NCI-H2029 (cell line): ENCODE data around the gene MAN1A1.
A peak's percentile ranks its signal among the peaks of the same experiment; 100 is the strongest.
"Not testable (repeated sequence)": the region's sequence is repeated elsewhere in the genome, so short reads cannot be mapped to it uniquely, and the experiment has no call there.

ENCODE experiments used
- DNase-seq: peaks from one replicate; lab custom pipeline; 2025; lab: John Stamatoyannopoulos, UW

The MAN1A1 gene

DNA sequence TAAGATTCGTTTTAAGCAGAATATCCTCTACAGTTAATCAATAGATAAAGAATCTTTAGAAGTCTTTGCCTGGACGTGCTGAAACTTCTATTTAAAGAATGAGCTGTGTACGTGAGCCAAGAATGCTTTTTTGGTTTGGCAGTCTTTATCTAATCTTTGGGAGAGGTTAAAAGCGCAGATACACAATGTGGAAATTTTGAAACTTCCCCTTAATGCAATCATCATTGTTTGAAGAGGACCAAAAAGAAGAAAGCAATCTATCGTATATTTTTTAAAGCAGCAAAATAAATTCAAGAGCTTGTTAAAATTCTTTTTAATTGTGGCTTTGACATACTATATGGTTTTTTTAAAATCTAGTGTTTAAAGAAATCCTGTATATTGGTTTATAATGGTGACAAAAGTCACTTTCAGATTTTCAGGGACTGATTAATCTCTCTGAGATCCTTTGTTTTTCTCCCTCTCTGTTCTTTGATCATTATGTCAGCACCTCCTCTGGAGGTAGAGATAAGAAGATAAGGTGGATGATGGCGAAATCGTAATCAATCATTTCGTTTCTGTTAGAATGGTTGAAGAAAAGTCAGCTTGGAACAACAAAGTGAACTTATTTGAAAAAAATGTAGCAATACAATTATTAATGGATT is 179.0 kb downstream of the MAN1A1 start:
- DNase-seq, result no peak

DNA sequence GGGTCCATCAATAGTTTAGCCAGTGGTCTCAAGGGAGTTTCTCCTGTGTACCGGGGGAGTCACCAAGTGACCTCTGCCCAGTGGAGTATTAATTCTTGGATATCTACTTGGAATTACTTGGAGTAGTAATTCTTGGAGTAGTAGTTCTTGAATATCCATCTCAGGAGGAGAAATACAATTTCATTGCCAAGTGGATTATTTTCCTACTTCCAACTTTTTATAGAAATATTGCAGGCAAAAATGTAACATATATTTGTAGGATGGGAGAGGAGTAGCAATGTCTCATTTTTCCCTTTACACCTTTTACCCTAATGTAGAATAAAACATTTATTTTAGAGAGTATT is 179.5 kb downstream of the MAN1A1 start:
- no peak for DNase-seq

DNA sequence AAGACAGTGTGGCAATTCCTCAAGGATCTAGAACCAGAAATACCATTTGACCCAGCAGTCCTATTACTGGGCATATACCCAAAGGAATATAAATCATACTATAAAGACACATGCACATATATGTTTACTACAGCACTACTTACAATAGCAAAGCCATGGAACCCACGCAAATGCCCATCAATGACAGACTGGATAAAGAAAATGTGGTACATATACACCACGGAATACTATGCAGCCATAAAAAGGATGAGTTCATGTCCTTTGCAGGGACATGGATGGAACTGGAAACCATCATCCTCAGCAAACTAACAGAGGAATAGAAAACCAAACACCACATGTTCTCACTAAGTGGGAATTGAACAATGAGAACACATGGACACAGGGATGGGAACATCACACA is 180.2 kb downstream of the MAN1A1 start:
- DNase-seq, result not testable (repeated sequence)

DNA sequence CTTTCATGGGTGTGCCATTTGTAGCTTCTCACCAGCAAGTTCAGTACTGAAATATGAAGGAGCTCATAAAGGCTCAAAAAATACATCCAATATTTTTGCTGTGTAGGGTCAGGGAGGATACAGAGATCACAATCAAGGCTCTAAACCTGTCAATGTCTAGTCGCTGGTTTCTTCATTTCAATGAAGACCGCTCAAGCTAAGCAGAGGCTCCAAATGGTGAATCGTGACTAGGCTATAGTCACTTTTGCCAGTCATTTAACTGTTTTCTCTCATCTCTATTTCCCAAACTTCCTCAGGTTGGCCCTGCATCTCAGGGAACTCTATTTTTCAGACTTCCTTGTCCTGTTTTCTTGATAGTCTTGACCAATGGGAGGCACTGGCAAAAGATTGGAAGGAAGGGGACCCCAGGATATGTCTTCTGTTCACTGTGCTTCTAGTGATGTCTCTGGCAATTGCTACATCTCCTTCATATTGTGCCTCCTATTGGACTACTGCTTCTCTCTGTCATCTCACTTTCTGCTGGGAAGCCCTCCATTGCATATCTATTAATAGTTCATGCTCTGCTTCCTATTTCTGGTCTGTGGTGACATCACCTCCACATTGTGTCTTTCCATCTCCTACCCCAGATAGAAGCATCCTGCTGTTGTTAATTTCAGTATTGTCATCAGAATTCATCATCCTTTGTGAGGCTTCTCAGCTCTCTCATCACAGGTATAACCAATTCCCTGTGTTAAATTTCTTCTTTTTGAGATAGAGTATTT is 183.4 kb downstream of the MAN1A1 start:
- DNase-seq, result no peak

DNA sequence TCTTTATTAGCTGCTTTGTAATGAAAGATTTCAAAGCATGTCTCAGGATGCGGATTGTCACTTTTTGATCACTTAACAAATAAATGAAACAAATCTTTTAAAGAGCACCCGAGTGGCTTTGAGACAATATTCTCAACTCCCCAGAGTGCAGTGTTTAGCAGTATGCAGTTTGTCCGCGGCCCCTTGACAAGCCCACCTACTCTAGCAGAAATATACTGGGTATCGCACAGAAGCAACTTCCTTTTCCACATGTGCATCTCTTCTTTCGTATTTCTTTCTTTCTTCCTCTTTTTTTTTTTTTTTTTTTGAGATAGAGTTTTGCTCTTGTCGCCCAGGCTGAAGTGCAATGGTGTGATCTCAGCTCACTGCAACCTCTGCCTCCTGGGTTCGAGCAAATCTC is 186.6 kb downstream of the MAN1A1 start:
- no peak for DNase-seq

DNA sequence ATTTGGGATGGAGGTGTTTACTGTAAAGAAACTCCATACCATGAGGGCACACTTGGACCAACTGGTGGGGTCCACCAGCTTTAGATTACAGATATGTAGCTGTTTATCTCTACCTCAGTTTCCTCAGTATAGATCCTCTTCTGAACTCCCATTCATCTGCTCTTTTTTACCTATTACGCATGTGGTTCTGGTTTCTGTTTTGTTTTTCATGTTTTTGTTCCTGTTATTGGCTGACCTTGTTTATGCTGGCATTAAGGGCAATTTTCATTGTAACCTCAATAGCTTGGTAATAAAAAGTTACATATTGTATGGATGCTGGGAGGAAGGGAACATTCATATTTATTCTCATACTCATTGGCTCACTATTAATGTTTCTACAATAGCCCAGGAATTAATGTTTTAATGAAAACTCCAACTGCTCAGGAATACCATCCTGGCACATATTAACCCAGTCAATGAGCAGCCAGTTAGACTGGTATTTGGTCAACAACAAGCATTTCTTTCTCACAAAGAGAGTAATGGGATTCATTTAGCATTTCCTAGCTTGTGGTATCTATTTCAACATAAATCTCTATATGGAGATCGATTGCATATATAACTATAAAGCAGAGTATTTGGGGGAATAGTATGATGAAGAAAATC is 187.3 kb downstream of the MAN1A1 start:
- DNase-seq, result no peak

DNA sequence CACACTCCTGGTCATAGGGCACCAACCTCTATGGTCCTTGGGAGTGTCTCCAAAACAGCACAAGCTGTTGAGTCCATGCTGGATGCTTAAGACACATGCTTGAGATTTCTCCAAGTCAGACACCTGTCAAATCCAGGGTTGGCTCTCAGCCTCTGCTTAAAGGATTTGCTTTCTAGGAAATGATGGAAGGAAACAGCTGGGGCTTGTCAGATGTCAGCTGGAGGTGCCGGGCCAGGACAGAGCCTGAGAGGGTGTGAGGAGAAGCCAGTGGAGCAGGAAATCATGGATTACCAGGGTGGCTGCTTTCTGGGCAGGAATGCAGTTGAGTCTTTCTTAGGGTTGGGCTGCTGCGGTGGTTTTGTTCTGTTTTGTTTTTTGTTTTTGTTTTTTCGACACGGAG is 188.1 kb downstream of the MAN1A1 start:
- no peak for DNase-seq

DNA sequence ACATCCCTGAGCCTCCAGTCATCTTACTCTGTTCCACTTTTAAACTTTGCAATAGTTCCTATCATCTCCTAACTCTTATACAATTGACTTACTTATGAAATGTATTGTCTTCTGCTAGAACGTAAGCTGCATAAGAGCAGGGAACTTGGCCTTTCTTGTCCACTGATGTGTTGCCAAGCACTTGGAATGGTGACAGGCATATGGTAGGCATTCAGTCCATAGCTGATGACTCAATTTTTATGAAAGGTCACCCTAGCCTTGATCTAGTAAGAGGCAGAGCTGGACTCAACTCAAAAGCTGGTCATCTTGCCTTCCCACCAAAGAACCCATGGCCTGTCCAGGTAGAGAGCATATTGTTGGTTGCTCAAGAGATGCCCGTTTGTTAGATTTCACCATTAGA is 188.7 kb downstream of the MAN1A1 start:
- no peak for DNase-seq

DNA sequence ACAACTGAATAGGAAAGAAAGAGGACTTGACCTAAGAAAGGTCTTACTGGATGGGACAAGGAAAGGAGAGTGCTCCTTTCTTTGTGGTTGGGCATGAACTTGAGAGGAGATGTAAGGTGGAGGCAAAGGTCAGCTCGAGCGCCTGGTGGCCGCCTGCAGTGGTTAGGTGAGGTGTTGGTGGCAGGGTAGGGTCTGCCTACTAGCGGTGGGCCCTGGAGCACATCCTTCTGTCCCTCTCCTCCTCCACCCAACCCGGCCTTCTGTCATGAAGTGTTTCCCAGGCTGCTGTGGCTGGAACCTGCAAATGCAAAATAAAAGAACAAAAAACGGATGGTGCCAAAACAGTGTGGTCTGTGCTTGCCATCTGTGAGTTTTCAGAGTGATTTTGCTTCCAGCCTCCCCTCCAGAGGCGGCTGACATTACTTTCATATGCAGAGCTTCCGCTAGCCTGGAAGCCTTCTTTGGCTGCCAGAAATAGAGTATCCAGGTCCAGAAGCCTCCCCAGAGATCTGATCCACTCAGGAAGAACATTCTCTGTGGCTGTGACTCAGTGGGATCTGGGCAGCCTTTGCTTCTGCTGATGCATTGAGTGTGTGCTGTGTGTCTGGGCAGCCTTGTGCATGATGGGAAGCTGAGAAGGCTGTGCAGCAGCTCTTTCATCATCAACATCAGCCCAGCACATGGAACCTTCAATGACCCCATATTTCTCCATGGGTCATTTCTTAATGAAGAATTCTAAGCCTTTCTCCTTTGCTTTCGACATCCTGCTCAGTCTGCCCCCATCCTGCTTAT is 191.3 kb downstream of the MAN1A1 start:
- no peak for DNase-seq

DNA sequence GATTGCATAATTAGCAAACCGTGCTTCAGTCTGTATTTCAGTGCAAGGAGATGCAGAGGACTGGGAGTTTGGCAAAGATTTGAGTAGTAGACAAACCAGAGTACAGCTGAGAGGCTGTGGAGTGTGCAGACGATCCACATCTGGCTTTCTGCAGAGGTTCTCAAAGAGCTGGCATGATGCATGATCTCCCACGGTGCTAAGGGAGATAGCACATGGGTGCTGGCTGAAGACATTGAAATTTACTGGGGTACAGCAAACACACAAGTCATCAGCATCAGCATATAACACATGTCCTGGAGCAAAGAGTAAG is 192.1 kb downstream of the MAN1A1 start:
- no peak for DNase-seq

DNA sequence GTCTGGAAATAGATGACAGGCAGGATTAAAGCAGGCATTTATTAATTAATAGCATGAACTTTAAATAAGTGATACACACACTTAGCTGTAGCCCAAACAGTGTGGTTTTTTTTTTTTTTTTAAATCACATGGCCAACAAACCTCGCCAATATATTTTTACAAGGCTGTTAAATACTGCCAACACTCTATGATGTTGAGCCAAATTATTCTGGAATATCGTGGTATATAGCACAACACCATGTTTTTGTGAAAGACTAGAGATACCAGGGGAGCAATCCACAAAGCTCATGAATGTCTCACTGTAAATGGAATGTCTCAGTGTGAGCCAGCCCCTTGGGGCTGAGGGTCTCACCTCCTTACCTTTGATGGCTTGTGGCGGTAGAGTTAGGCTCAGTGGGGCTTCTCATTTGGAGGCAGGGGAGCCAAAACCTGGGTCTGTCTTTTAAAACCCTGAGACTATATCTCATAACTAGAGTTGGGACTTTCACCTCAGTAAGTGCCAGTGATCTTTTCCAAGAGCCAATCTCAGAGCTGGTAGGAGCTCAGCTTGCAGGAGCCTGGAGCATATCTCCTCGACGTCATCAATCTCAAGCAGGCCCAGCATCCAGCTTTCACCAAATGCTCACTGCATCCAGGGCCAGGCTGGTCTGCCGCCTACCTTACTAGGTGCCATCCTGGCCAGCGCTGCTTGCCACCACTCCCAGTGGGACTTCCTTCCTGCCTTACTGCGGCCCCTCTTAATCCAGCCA is 192.6 kb downstream of the MAN1A1 start:
- no peak for DNase-seq

DNA sequence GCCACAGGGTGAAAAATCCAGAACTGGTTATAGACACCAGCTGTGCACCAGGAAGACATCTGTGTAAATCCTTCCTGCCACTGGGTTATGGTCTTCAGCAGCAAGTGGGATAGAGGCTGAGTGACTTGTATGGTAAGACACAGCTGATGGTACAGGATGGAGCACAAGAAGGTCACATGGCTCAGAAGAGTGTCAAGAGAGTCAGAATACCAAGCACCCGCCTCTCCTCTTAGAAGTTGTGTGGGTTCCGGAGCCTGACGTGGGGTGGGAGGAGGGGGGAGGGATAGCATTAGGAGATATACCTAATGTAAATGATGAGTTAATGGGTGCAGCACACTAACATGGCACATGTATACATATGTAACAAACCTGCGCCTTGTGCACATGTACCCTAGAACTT is 193.5 kb downstream of the MAN1A1 start:
- not testable (repeated sequence) for DNase-seq

DNA sequence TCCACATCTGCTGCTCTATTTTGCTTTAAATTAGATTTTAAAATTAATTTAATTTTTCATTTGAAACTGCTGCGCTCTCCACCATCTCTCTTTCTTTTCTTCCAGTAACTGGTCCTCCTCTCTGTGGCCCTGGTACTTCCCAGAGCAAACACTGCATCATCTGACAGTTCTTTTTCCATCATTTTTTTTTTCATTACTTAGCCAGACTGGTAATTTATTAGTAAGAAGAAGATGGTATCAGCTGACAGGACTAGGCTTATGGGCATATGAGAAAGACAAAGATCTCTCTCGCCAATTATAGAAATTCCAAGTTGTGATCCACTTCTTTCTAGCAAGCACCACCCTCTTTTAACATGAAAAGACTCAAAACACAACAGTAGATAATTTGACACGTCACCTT is 197.4 kb downstream of the MAN1A1 start:
- DNase-seq, result no peak

DNA sequence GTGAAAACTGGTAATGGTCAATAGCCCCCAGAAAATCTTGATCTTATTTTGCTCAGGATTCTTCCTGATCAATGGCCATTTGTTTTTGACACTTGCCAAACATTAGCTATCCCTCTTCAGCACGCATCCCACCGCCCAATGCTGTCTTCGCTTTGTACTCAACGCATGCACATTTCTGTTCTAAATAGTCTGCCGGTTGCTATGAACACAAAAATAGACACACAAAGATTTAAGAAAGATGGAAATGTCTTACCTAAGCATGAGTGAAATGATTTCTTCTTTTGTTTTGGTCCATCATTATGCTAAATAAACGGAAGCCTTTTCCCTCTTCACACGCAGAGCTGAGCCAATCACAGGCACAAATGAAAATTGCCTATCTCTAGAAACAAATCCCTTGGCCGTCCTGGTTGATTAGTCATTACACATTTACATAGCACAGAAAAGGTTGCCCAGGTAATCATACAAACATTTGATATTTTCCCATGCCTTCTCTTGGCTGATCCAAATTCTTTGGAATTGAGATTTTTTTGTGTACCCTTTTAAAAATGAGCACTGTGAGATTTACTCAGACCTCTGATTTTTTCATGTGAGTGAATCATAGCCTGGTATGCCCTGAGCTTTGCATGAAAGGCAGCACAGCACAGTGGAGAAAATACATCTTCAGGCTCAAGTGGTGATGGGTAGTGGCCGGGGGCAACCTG is 200.6 kb downstream of the MAN1A1 start:
- DNase-seq, result no peak

DNA sequence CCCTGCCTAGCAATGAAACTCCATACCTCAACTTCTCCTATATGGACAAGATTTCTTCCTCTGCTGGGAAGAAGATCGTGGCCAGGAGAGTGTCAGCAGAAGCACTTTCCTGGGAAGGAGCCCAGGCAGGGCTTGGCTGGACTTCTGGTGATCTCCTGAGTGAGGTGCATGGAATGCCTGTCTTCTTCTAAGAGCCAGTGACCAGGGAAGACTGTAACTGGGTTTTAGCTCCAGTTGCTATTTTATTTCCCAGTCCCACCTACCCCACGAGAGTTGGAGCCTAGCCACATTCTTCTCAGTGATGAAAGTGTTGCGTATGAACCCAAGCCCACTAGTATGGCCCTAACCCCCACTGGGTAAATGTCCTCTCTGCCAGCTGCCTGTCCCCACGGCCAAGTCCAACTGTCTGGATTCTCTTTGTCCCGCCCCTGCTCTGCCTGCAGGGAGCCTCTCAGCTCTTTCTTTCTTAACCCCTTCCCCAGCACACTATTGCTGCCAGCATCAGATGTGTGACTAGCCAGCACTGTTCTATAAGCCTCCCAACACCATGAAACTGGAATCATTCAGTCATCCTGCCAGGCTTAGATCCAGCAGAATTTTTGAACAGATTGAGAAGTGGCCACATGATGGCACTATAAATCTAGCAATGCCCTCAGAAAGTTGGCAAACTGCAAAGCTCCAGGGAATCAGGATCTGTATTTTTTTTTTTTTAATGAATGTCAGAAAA is 201.3 kb downstream of the MAN1A1 start:
- DNase-seq, result peak; percentile 61

DNA sequence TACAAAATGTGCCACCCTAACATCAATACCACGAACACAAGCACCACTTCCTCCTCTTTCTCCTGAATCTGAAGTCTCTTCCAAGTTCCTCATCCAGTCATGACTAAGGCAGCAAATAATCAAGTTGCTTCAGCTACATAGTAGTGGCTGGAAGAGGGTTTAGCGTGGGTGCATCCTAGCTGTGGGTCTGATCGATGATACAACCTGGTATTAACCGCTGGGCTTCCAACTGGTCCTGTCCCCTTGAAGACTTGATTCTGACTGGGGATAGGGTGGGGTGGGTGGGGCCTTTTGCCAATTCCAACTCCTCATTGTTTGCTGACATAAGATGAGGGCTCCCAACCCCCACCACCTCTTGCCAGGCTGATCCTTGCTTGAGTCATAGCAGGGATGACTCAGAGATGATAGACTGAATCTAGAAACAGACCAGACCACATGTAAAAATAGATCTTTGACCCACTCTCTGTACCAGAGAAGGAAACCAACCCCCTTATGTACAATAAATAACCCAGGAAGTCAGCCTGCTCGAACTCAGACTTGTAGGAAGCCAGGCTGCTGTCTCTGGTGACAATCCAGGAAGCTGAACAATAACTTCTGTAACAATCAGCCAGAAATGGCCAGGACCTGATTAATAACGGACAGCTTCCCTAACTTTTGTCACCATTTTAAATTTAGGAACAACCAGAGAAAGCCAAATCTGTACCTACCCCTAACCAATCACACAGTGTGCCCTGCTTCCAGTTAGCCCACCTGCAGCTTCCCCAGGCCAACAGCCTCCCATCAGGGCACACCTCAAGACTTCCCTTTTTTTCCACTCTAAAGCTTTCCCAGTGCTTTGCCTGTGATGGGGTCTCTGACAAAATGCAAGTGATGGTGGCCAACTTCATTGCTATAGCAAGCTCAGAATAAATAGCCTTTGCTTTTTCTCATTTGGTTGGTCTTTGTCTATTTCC is 202.2 kb downstream of the MAN1A1 start:
- DNase-seq, result peak; percentile 76

DNA sequence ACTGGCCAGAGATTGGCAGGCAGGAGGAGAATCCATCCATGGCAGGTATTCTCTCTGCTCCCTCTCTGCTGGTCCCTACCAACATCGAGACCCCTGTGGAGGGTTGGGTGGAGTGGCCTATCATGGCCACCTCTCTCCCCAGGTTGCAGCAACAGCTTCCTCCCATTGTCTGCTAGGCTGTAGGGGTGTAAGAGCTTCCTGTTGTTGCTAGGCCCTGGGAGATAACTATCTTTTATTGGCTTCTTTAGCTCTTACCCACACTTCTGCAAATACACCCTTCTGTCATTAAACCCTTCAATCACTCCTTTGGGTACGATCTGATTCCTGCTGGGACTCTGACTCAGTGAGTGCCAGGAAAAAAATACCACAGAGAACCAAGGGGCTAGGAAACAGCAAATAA is 204.4 kb downstream of the MAN1A1 start:
- DNase-seq, result no peak

DNA sequence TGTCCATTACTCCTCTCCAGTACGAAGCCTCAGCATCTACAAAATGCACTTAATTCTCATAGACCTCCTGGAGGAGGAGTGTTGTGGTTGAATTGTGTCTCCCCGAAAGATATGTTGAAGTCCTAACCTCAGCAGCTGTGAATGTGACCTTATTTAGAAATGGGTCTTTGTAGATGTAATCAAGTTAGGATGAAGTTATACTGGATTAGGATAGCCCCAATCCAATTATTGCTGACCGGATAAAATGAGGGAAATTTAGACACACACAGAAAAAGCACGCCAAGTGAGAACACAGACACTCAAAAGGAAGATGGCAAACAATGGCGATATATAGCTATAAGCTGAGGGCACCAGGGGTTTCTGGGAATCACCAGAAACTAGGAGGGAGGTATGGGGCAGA is 206.9 kb downstream of the MAN1A1 start:
- DNase-seq, result no peak

DNA sequence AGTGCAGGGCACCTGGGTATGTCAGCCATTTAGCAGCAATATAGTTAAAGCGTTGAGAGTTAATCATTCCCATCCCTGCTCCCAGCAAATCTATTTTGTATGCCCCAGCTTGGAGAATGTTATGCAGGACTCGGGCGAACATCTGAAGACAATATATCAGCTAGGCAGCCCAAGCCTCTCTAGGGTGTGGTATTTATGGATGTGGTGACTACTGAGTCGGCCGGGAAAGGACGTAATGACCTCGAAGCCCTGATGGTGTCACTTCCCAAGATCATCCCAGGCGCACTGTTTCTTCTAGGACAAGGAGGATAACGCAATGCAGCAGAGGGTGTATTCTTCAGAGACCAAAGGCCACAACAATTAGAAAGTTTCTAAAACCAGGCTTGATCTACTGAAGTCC is 207.5 kb downstream of the MAN1A1 start:
- no peak for DNase-seq
